HG03280 (cell line): Measurements from ENCODE around the gene MYL5.
"Not testable (repeated sequence)": the region's sequence is repeated elsewhere in the genome, so short reads cannot be mapped to it uniquely, and the experiment has no call there.

Experiments
- ATAC-seq: cut with Tn5 transposase; IDR thresholded peaks from one replicate; pipeline ENCODE4 v1.9.1; 2021; ENCODE audit warnings: mild to moderate bottlenecking, moderate library complexity; ENCODE audit not compliant: unreplicated experiment

MYL5 gene

DNA sequence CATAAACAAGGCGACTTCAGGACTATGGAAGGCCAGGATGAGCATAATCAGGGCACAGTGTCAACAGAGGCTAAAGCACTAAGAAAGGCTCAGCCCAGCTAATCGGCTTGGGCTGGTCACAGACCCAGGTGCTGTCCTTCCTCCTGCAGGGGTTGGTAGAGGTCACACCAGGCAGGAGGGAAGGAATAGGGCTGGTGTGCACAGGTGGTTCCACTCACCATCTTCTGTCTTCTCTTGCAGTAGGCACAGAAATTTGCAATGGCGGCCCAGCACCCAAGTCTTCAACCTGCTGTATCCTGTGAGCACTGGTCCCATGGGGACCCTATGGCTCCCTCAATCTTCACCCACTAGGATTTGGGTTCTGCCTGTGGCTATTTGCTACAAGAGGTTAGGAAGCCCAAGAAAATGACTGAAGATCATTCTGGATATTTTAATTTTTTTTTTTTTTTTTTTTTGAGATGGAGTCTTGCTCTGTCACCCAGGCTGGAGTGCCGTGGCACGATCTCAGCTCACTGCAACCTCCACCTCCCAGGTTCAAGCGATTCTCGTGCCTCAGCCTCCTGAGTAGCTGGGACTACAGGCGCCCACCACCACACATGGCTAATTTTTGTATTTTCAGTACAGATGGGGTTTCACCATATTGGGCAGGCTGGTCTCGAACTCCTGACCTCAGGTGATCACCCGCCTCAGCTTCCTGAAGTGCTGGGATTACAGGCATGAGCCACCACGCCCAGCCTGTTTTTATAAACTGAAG lies 4.4 kb upstream of the MYL5 start:
- not testable (repeated sequence) for ATAC-seq

DNA sequence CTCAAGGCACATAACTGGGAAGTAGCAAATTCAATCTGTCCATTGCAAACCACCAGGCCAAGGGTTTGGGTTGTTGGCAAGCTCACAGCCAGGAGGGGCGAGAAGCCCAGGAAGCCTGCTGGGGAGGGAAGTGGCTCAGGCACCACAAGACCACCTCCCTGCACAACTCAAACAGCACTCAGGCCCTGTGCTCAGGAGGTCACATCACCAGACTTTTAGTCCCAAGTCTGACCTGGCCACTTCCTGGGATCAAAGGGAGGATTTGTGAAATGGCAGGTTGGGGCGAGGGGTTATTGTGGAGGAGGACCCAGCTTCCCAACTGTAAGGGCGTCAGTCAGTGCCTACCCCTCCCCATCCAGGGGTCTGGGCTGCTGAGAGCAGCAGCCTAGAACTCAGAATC lies 2.6 kb upstream of the MYL5 start:
- no peak for ATAC-seq

DNA sequence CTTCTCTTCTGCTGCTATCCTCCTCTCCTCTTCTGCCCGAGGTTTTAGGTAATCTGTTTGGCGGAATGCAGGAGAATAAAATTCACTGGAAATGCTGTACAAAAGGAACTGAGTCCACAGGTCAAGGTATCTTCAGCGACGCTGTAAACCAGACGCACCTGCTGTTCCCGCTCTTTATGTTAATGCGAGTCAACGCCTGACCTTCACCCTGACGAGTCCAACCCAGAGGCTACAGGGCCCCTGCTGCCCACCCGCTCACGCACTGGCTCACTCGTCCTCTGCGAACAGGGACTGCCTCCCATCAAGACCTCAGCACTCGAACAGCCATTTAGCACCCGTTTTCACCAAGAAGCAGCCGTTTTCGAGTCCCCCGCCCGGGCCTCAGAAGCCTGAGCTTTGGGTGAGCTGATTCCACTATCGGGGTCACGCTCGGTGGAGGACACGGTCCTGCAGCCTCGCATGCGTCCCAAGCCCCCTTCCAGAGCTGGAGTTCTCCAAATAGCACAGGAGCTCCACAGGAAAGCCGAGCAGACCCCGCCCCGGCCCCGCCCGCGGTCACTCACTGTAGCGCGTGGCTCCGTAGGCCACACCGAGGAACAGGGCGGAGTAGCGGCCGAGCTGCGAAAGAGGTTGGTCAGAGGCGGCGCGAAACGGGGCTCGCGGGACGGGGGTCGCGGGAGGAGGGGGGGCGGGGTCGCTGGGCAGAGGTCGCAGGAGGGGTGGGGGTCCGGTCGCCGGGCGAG lies 822 bp upstream of the MYL5 start:
- no peak for ATAC-seq

DNA sequence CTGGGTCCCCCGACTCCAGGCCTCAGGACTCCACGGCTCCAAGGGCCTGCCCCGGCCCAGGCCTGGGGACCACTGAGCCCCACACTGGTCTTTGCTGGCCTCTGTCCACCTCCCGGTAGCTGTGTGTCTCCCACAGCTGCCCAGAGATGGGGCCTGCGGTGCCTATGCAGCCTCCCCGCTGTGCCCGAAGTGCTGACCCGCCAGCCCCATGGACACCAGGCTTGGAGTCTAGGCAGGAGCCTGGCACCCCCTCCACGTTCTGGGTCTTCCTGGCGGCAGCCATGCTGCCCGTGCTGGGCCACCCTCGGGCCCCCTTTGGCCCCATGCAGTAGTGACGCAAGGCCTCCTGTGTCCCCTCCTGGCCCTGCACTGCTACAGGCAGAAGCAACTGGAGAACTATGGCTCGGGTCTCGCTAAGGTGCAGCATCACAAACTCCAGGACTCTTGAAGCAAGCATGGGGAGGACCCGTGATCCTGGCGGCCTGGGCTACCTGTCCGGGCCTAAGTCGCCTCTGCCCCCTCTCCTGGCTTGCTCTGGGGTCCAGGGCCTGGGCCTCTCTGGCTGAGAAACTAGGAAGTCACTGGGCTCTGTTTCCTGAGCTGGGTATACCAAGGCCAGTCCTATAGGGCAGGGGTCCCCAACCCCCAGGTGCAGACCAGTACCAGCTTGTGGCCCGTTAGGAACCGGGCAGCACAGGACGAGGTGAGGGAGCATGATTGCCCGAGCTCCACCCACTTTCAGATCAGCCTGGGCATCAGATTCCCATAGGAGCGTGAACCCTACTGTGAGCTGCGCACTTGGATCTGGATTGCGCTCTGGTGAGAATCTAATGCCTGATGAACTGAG lies 917 bp downstream of the MYL5 start:
- peak; percentile 0 for ATAC-seq

DNA sequence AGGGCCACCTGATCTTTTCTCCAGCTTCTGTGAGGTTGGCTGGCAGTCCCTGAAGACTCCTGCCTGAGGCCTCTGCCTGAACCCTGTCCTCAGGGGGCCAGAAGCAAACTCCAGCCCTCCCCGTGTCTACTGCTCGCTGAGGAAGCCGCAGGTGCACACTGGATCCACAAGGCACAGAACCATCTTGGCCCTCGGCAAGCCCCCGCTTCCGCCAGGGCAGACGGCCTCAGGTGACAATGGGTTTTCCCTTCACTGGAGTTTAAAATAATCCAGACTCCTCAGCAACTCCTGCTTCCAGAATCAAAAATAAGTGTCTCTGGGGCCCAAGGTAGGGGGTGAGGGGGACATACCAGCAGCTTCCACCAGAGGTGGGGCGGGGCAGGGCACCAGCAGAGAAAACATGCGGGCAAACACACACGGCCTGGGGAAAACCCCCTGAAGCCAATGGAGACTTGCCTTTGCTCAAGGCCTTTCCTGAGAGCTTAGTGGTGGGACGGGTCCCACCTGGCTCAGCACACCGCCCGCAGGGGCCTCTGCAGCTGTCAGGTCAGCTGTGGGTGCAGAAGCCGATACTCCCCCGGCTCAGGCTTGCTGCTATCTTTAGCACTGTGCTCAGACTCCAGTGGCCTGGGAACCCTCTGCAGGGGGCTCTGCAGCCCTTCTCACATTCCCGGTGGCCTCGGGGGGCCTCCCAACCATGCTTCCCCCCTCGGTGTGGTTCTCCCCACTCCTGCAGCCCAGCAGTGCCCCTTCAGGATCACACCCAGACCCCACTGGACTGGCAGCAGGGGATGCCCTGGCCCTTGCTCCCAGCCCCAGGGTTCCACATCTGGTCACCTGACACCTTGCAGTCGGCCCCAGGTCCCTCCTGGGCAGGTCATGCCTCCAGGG lies 1.9 kb downstream of the MYL5 start:
- peak; percentile 25 for ATAC-seq

DNA sequence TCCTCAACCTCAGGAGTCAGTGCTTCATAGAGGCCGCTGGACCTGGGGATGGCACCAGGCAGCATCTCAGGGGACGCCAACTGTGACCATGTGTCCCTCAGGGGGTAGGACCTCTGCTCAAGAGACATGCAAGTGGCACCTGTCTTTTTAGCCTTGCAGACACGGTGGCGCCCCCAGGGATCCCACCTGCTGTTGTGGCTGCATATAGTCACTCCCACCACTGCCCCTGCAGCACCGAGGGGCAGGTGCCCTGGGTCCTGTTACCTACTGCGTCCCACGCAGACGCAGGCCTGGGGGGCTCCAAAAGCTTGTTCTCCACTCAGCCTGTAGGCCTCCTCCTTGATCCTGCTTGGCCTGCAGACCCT lies 2.5 kb downstream of the MYL5 start:
- no peak for ATAC-seq

DNA sequence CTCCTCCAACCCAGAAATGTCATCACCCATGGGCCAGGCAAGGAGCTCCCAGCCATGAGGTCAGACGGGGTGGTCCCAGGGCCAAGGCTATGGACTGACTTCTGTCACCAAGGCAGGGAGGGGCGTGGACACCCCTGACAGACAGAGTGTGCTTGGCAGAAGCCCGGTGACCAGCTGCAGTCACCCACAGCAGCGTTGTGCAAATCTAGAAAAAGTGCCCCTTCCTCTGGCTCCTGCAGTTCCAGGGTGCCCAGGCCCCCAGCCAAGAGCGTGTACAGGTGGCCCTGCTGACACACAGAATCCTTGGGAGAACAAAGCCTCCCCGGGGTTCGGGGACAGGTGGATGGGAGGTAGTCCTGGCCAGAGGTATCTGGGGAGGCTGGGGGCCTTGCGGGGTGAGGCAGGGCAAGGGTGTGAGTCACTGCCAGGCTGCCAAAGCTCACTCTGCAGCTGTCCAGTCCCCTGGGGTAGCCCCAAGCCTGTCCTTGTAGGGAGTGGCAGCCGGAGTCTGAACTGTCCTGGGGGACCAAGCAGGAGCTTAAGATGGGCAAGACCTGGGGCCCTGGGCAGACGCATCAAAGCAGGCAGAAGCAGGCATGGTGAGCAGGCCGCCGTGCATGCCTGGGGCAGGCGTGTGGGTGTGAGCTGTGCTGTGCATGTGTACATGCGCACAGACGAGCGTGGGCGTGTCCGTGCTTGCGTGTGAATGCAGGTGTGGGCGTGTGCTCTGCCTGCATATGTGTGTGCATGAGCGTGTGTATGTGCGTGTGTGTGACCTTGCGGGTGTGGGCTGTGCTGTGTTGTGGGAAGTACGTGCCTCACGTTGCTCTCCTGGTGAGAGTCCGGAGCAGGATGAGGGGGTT lies 3.3 kb downstream of the MYL5 start:
- no peak for ATAC-seq

DNA sequence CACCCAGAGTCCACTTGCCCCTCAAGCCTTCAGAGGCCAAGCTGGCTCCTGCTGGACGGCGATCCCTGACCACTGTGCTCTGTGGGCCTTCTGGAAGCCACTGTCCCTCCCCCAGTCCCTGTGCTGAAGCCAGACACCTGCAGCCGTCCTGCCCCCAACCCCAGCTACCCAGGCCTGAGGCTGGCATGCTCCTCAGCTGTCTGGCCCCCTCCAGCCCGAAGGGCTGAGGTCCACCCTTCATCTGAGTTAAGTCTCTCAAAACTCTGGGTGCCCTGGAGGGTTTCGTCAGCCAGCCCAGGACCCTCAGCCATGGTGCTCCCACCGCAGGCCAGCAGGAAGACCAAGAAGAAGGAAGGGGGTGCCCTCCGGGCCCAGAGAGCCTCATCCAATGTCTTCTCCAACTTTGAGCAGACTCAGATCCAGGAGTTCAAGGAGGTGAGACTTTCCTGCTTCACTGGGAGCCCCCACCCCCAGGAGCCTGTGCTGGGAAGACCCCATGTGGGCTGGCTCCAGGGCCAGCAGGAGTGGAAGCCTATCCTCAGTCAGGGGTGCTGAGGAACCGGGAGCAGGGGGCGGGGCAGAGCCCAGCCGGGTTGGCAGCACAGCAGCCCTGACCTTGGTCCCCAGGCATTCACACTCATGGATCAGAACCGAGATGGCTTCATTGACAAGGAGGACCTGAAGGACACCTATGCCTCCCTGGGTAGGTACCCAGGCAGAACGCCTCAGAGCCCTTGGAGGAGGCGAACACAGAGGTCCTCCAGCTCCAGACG lies 4.2 kb downstream of the MYL5 start:
- no peak for ATAC-seq

DNA sequence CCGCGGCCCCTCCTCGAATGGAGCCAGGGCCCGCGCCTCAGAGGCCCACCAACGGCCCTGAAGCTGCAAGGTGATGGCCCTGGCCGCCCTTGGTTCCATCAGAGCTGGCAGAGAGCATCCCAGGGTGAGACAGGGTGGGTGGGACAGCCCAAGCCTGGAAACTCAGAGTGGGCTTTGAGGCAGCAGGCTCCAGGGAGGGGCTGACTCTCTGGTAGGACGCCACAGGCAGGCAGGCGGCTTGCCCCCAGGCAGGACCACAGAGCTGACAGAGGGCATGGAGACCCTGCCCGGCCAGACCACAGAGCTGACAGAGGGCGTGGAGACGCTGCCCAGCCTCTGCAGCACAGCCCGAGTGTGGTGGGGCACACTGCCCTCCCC lies 4.8 kb downstream of the MYL5 start:
- ATAC-seq: no peak

DNA sequence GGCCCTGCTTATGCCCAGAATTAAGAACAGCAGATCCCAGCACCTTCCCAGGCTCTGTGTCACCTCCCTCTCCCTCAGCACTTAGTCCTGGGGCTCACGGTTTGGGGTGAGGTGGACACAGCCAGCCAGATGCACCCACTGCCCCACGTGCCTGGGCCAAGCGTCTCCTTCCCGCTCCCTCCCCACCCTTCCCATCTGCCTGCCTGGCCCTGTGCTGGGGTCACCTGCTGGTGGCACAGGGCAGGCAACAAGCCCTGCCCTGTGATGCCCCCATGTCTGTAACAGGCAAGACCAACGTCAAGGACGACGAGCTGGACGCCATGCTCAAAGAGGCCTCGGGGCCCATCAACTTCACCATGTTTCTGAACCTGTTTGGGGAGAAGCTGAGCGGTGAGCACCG lies 5.3 kb downstream of the MYL5 start:
- ATAC-seq: no peak

DNA sequence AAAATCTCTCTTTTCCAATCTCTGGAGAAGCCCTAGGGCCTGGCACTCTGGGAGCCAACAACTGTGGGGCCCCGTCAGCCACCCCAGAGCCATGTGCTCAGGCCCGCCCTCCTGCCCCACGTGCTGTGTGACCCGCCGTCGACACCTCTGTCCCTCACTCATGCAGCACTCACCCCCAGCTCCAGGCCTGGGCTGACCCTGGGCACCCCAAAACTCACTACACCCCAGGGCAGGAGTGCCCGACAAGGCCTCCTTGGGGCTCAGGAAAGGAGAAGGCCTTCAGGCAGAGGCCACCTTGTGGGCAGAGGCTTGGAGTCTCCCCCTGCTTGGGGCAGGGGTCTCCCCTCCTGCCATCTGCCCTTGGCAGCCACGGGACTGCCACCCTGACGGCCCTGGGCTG lies 5.7 kb downstream of the MYL5 start:
- ATAC-seq: no peak

DNA sequence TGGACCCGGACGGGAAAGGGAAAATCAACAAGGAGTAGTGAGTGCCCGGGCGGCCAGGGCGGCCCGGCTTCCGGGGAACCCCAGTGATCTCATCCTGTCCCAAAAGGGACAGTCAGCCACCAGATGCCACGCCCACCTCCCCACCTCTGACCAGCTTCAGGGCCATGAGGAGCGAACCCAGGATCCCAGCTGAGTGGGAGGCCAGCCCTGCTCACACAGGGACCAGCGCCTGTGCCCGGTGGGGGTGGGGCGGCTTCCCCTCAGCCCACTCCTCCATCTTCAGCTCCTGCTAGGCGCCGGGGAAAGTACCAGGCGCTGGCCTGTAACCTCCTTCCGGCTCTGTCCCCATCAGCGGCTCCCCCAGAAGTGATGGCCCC lies 6.2 kb downstream of the MYL5 start:
- no peak for ATAC-seq

DNA sequence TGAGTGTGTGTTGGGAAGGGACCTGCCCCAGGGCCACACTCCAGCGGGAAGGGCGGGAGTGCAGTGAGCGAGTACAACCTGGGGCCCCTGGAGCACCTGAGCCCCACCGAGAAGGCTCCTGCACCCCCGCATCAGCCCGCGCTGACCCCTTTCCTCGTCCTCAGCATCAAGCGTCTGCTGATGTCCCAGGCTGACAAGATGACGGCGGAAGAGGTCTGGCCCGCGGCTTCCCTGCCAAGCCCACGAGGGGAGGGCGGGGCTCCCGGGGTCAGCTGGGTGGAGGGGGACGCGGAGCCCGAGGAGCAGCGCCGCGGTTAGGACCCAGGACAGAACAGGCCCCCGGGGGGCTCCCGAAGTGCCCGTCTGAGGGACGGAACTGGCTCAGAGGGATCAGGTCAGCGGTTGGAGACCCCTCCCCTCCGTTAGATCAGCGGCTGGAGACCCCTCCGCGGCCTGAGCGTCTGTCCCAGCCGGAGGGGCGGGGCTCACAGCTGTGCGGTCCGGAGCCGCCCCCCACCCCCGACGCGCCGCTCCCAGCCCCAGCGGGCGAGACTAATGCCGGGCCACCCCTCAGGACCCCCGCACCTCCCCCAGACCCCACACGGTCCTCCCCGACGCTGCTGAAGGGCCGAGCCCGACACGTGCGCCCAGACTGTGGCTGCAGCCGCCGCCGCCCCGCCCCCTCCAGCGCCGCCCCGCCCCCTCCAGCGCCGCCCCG lies 6.7 kb downstream of the MYL5 start:
- ATAC-seq: no peak

DNA sequence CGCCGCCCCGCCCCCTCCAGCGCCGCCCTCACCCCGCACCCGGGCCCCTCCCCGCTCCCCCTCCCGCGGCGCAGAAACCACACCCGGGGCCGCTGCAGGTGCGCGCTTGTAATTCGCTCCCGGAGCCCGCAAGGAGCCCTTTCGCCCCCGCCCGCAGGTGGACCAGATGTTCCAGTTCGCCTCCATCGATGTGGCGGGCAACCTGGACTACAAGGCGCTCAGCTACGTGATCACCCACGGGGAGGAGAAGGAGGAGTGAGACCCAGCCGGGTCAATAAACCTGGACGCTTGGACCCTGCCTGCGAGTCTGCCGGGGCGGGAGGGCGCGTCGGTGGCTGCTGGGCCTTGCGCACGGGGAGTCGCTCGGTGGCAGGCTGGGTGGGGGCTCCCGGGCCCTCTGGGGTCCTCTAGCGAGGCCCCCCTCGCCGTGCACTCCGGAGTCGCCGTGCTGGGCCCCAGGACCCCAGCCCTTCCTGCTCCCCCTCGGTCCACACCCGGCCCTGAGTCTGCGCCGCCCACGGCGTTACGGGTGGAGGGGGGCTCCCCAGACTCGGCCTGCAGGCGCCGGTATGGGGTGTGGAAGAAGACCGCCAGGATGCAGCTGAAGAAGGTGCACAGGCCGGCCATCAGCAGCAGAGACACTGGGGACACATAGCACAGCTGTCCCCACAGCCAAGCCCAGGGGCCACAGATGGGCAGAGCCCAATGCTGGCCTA lies 7.6 kb downstream of the MYL5 start:
- ATAC-seq: no peak

DNA sequence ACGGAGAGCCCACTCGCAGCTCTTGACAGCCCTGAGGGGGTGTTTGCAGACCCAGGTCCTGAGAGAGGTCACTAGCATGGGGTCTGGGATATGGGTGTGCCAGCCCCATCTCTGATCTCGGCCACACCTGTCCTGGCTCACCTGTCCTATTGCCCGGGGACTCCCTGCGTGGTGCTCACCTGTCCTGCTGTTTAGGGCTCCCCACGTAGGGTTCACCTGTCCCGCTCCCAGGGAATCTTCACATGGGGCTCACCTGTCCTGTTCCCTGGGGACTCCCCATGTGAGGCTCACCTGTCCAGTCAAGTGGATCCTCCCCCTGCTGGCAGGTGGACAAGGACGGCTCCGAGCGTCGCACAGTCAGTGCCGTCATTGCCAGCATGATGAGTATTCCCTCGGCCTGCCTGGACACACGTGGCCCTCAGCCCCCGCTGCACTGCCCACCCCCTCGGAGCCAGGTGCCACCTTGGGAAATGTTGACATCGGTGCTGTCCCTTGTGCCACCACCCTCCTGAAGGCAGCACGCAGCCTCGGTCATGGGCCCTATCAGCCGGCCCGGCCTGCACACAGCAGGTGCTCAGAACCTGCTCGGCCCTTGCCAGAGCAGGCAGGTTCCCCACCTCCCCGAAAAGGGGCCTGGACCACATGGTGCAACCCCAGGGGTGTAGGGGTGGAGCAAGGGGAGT lies 8.3 kb downstream of the MYL5 start:
- ATAC-seq: no peak

DNA sequence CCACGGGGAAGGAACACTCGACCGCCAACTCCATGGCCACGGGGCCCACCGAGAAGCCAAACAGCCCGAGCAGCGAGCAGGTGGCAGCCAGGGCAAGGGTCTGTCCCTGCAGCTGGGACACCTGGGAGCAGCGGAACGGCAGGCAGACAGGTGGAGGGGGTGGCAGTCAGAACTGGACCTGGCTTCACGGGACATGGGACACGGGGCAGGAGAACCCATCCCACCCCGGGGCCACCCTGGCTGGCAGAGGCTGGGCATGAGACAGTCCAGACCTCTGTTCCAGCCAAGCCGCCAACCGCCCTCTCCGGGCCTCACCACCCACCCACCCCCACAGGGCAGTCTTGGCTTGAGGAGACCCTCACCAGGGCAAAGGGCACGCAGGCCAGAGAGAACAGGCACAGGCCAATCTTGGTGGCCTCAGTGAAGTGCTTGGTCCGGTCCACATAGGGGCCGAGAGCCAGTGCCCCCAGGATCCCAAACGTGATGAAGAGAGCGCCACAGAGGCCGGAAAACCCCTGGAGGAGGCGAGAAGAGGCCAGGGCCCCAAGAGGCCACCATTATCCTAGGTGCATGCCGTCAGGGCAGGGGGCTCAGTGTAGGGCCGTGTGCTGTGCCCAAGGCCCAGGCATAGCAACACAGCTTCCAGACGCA lies 9.0 kb downstream of the MYL5 start:
- ATAC-seq: no peak
